HG03432 (cell line): ENCODE data around the gene XYLT1.
A peak's percentile ranks its signal among the peaks of the same experiment; 100 is the strongest.
"Not testable (repeated sequence)": the region's sequence is repeated elsewhere in the genome, so short reads cannot be mapped to it uniquely, and the experiment has no call there.

Source experiments
- ATAC-seq: cut with Tn5 transposase; IDR thresholded peaks from one replicate; pipeline ENCODE4 v1.9.1; 2021; ENCODE audit warnings: mild to moderate bottlenecking, moderate library complexity; ENCODE audit not compliant: unreplicated experiment

The XYLT1 gene

DNA sequence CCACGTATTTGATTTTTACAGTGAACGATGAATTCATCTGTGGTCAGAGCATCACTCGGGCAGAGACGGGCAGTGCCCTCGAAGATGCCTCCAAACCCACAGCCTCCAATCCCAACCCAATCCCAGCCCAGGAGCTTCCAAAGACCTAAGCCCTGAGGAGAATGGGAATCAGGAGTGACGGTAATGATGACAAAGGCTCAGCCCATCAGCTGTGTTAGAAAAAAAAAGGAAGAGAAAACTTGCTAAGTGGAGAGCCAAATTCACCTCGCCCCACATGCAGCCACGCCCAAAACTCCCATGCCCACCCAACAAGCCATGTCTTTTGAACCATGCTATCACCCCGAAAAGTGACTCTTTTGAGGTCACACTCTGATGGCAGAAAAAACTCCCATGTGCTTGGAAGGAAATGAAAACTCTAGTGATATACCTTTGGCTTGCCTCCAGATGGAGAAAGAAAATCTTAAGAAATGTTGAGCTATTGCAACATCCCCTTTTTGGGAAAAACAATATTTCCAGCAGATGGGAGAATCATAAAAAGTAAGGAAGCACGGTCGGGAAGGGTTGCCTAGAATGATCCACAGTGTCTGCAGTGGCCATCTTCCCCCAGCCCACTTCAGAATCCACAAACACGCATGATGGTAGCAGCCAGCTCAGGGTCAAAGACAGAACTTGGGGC is 37.7 kb downstream of the XYLT1 start:
- ATAC-seq: no peak

DNA sequence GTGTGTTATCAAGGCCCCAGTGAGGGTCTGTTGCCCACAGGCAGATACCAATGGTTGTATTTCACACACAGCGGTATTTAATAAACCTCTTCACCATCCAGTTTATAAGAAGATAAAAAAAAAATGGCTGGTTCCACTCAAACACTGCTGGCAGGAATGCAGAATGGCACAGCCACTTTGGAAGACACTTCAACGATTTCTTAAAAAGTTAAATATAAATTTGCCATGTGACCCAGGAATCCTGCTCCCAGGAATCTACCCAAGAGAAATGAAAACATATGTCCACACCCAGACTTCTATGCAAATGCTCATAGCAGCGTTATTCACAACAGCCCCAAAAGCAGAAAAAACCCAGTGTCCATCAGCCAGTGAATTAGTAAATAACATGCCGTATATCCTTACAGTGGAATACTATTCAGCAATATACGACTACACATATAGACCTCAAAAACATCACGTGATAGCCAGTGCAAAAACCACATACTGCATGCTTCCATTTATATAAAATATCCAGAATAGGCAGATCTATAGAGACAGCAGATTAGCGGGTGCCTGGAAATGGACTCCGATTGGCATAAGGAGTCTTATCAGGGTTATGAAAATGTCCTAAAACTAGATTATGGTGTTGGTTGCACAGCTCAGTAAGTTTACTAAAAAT is 38.7 kb downstream of the XYLT1 start:
- no peak for ATAC-seq

DNA sequence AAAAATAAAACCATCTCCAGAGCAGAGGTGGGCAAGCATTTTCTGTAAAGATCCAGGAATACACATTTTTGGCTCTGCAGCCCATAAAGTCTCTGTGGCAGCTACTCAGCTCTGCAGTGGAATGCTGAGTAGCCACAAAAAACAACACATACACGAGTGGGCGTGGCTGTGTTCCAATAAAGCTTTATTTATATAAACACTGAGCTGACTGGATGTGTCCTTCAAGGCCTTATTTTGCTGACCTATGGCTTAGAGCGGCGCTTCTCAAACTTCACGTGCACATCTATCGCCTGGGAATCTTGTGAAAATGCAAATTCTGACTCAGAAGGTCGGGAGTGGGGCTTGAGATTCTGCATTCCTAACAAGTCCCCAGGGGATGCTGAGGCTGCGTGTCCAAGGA is 39.7 kb downstream of the XYLT1 start:
- no peak for ATAC-seq

DNA sequence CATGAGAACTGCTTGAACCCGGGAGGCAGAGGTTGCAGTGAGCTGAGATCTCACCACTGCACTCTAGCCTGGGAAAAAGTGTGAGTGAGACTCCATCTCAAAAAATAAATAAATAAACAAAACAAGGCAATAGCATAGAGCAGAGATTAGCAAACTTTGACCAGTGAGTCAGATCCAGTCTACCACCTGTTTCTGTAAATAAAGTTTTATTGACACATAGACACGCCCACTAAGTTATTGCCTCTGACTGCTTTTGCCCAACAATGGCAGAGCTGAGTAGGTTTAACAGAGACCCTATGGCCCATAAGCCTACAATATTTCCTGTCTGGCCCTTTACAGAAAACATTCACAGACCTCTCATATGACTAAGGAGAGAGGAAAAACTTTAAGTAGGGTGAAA is 44.3 kb downstream of the XYLT1 start:
- ATAC-seq: no peak

DNA sequence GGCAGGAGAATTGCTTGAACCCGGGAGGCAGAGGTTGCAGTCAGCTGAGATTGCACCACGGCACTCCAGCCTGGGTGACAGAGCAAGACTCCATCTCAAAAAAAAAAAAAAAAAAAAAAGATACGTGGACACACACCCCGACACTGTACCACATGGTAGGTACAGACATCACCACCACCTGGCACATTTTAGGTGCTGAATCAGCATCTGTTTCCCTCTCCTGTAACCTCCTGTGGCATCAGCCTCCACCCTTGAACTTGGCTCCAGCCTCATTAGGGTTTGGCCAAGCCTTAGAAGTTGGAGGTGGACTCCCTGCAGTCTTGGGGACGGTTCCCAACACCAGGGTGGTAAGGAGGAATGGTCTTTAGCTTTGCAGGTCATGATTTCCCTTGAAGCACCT is 46.0 kb downstream of the XYLT1 start:
- ATAC-seq: no peak

DNA sequence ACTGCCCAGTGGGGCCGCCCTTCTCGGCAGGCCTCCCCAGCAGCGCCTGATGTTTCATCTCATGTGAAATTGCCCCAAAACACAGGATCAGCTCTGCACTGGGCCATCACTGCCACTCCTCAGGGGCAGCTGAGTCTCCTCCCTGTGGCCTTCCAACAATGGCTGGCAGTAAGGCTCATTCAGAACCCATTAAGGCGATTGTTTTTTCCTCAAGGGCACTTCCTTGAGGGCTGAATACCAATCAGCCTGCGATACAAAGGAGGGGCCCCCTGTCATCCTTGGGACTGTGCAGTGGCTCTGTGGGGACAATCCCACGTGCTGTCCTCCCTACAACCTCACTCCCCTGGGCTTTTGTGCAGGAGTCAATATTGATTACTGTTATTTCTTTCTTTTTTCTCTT is 47.5 kb downstream of the XYLT1 start:
- ATAC-seq: no peak

DNA sequence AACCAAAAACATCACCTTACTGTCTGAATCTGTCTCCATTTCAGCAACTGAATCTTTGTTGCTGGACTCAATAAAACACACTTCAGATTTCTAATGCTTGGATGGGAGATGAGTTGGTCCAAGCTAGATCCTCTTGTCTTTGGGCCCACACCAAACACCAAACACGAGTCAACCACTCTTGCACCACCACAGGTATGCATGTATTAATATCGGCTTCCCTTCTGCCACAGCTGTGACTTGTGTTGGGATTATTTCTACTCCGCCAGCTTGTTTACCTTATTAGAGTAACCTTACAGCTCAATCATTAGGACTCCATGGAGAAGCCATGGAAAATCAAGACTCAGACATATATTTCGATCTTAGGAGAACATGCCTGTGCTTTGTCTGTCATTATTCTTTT is 49.9 kb downstream of the XYLT1 start:
- no peak for ATAC-seq

DNA sequence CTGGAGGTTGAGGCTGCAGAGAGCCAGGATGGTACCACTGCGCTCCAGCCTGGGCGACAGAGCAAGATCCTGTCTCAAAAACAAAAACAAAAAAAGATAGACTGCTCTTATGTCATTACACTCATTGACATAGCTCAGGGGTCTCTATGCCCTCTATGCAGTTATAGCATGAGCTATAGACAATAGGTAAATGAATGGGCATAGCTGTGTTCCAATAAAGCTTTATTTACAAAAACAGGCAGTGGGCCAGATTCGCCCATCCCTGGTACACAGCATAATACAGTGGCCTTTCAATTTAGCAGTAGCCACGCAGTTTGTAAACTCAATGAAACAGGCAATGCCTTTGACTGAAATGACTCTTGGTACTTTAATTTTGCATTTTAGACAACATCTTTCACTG is 51.5 kb downstream of the XYLT1 start:
- no peak for ATAC-seq

DNA sequence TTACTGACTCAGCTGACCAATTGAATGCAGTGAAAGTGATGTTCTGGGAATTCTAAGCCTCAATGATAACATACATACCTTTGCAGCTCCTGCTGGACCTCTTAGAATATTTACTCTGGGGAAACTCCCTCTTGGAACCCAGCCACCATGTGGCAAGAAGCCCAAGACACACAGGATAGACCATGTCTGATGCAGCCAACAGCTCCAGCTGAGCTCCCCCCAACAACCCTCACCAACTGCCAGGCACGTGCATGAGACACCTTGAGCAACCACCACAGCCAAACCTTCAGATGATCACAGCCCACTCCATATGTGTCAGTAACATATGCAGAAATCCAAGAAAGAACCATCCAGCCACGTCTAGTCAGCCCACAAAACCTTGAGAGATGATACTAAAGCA is 53.0 kb downstream of the XYLT1 start:
- no peak for ATAC-seq

DNA sequence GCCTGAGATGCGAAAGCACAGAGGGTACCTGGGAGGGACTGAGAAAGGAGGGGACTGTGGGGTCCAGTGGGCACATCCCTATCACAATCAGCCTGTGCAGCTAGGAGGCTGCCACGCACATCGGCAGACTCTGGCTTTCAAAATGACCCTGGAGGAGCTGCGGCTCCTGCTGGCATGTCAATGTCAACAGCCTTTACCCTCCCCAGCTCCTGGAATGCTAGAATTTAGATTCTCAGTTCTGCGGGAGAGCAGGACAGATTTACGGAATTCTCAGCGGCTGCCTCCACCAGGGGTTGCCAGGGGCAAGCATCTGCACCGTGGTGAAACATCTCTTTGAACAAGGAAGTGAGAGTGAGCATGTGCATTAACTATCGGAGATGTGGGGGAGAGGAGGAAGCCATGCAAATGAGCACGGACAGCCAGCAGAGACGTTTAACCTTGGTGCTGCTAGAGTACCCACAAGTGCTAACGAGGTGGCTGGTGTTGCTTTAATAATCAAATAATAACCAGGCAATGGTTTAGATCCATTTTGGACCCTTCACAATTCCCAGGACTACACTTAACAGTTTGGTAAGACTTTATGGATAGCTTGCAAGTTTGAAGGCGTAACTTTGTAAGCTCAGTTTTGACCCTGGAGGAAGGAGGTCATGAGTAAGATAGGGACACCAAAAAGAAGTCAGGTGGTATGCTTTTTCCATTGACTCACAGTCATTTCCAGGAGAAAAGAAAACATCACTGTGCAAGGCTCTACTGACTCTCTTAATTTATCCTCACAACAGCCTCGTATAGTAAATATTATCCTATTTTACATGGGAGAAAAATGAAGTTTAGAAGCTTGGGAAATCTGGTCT is 54.1 kb downstream of the XYLT1 start:
- peak; percentile 92 for ATAC-seq

DNA sequence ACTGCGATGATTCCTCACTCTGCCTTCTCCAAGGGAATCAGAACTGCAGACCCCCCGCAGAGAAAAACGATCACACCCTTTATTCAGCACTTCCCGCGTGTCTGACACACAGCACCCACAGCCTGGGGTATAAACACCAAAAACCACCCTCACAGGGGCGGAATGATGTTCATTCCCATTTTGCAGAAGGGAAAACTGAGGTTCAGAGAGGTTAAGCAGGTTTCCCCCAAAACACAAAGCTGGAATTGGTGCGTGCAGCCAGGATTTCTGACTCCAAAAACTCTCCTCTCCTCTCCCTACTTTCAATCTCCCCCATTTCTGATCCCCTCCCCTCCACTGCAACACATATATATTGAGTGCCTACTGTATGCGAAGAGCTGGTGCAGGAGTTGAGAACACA is 55.8 kb downstream of the XYLT1 start:
- no peak for ATAC-seq

DNA sequence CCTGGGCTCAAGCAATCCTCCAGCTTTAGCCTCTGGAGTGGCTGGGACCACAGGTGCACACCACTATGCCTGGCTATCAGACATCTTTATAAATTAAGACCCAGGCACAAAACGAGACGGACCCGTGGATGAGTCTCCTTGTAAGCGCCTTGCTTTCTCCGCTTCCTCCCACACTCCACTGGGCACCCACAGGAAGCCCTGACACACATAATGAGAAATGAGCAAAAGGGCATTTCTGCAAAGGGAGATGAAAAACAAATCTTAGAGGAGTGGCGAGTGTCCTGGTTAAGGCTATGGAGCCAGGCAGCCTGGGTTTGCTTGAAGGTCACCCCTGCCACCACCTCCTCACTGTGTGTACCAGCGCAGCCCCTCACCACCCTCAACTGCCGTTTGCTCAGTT is 56.3 kb downstream of the XYLT1 start:
- peak; percentile 34 for ATAC-seq

DNA sequence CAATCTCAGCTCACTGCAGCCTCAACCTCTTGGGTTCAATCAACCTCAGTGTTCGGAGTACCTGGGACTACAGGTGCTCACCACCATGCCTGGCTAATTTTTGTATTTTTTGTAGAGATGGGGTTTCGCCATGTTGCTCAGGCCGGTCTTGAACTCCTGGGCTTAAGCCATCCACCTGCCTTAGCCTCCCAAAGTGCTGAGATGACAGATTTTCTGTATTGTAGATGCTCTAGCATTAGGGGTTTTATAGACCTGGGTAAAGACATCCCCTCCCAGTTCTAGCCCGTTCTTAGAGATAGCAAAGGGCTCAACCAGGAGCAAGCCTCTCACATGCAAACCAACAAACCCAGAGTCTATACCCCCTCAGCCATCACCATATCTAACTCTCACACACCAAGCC is 57.3 kb downstream of the XYLT1 start:
- no peak for ATAC-seq

DNA sequence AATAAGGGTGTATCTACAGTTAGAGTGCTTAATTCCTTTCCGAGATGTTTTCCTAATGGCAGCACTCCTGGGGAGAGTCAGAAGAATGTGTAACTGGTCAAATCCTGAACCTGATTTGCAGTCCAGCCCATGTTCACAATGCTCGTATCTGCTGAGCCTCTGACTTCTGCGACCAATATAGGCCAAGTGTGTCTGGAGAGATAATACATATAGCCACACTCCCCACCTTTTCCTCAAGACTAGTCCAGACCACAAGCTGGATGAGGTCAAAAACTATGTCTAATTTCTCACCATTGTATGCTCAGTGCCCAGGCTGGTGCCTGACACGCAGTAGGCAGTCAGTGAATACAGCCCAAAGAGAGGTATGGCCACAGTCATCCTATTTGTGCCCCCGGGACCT is 58.0 kb downstream of the XYLT1 start:
- ATAC-seq: no peak

DNA sequence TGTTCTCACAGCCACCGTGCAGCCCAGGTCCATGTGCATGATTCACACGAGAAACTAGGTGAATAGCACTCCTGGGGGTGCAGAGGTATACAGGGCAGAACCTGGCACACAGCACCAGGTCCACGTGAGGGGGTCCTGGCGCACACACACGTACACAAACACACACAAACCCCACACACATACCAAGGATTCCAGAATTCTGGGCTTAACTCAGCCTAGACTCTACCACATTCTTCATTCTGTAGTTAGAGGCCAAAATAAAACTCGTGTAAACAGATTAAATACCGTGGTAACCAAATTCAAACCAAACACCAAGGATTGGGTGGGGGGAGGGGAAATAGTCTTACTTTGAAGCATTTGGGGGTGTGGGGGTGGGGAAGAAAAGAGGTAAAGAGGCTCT is 58.5 kb downstream of the XYLT1 start:
- ATAC-seq: no peak

DNA sequence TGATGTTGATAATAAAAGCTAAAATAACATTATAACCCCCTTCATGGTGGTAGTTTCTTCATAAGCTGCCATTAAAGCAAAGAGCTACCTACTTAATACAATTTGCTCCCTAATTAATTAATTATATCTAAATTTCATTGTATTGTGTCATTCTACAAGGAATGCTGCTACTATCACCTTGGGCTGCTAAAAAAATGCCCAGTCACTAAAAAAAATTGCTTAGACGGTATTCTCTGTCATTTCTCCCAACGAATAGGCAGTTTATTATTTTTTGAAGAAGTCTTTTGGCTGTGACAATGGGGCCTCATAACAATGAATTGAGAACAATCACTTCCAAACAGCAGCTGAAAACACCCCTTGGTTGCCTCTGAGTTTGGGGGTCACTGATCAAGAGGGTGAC is 59.5 kb downstream of the XYLT1 start:
- no peak for ATAC-seq

DNA sequence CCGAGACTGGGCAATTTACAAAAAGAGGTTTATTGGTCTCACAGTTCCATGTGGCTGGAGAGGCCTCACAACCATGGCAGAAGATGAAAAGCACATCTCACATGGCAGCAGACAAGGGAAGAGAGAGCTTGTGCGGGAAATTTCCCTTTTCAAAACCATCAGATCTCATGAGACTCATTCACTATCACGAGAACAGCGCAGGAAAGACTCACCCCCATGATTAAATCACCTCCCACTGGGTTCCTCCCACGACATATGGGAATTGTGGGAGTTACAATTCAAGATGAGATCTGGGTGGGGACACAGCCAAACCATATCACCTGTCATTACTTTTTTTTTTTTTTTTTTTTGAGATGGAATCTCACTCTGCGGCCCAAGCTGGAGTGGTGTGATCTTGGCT is 60.4 kb downstream of the XYLT1 start:
- ATAC-seq: not testable (repeated sequence)

DNA sequence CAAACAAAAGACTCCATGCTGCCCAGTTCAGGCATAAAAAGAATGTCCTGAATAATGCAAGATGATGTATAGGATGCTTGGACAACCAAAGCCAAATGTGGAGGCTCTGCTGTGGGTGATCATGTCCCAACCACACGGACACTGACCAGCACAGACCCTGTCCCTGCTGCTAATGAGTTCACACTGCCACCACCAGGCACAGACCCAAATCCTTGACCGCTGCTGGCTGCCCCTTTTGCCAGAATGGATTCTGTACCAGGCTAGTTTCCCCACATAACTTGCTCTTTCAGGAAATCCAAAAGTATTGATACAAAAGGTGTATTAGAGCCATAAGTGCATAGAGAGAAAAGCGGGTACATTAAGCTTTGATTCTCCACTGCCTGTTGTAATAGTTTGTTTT is 60.9 kb downstream of the XYLT1 start:
- no peak for ATAC-seq

DNA sequence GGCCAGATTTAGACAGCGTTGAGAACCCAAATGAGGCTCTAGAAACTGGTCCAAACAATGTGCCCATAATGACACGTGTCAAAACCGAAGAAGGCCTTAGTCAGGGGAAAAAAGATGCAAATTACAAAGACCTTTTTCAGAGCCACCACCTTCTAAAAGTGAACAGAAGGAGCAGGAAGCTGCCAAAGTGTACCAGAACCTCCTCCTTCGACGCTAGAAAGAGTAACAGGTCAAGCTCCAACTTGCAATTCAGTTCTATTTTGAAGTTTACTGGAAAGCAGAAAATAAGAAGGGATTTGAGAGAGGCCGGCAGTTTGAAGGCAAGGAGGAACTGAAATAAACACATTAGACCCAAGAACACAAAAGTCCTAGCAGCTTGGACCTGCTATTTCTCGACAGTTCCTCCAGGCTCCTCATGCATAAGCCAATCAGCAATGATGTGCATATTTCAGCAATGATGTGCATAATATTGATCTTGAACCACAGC is 61.8 kb downstream of the XYLT1 start:
- ATAC-seq: peak; percentile 79

DNA sequence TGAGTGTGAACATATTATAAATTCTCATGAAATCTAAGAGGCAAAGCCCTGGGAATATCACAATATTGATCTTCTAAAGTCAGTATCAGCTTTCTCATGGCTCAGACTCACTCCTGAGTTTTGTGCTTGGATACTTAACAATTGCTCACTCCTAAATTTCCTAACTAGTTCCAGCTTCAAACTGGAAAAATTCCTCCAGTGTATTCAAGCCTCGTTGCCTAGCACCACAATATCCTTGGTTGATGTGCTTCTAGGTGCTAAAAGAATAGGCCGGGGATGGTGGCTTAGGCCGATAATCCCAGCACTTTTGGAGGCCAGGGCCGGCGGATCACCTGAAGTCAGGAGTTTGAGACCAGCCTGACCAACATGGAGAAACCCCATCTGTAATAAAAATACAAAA is 62.5 kb downstream of the XYLT1 start:
- ATAC-seq: no peak

DNA sequence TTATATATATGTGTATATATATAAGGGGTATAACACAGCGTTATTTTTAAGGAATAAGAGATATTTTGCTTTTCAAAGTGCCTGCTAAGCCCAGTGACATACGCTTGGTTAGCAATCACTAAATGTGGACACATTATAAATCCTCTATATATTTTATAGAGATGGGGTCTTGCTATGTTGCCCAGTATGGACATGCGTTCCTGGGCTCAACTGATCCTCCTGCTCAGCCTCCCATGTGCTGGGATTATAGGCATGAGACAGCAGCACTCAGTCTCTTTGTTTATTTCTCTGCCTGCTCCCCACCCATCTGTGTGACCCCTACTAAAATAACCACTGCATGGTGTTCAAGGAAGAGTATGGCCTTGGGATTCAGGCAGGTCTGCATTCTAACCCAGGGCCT is 63.4 kb downstream of the XYLT1 start:
- ATAC-seq: no peak
